ENCODE results near the gene FGF14.

Gene FGF14

GRCh38 chr13:101967781-101968180 is 434.1 kb downstream of the FGF14 start:
- H3K36me3 ChIP-seq (ENCODE audit: low read length), result no peaks in the 10 kb centered on the region
- TF ChIP-seq CTCF (IDR thresholded peaks at IDR 0.05; ENCODE audit: insufficient read depth, low read length, poor library complexity, severe bottlenecking), result no peak
- H3K79me2 ChIP-seq (ENCODE audit: insufficient read depth, low read length), result no peaks in the 10 kb centered on the region
- no peak overlapping the region for H3K27ac ChIP-seq (ENCODE audit: low read depth, low read length)
- no peaks in the 10 kb centered on the region for H3F3A ChIP-seq (ENCODE audit: insufficient read depth)
- no peak overlapping the region for H2AFZ ChIP-seq (ENCODE audit: low read depth, low read length, severe bottlenecking)
- H3K27me3 ChIP-seq (ENCODE audit: low read length), result no peaks in the 10 kb centered on the region
- no peak overlapping the region for H3K9ac ChIP-seq (ENCODE audit: low read length)
- no peaks in the 10 kb centered on the region for H4K20me1 ChIP-seq (ENCODE audit: low read depth, low read length)
- no peaks in the 10 kb centered on the region for H3K9me3 ChIP-seq (ENCODE audit: insufficient read depth, low read length)
- H3K4me2 ChIP-seq (ENCODE audit: low read depth, low read length, poor library complexity, severe bottlenecking), result no peak overlapping the region
- no peaks in the 10 kb centered on the region for H3K9me2 ChIP-seq (replicated peaks; ENCODE audit: insufficient read depth, low read length)
- H3K4me3 ChIP-seq (ENCODE audit: insufficient read depth, low read length, poor library complexity, severe bottlenecking), result no peak overlapping the region

- H3F3A ChIP-seq (ENCODE audit: insufficient read depth), result no peaks in the 10 kb centered on the region
- no peaks in the 10 kb centered on the region for H3K9me3 ChIP-seq (ENCODE audit: insufficient read depth, low read length)
- H3K4me3 ChIP-seq (ENCODE audit: insufficient read depth, low read length, poor library complexity, severe bottlenecking), result no peak overlapping the region
- no peak overlapping the region for H3K4me2 ChIP-seq (ENCODE audit: low read depth, low read length, poor library complexity, severe bottlenecking)
- no peaks in the 10 kb centered on the region for H3K27me3 ChIP-seq (ENCODE audit: low read length)
- H3K9ac ChIP-seq (ENCODE audit: low read length), result no peak overlapping the region
- TF ChIP-seq CTCF (IDR thresholded peaks at IDR 0.05; ENCODE audit: insufficient read depth, low read length, poor library complexity, severe bottlenecking) (no peak), EZH2phosphoT487 (conservative IDR thresholded peaks at IDR 0.05; ENCODE audit: low read length) (no peak)
- H3K9me2 ChIP-seq (replicated peaks; ENCODE audit: insufficient read depth, low read length), result no peaks in the 10 kb centered on the region
- H4K20me1 ChIP-seq (ENCODE audit: low read depth, low read length), result no peaks in the 10 kb centered on the region
- no peaks in the 10 kb centered on the region for H3K36me3 ChIP-seq (ENCODE audit: low read length)
- H2AFZ ChIP-seq (ENCODE audit: low read depth, low read length, severe bottlenecking), result no peak overlapping the region
- no peak overlapping the region for H3K27ac ChIP-seq (ENCODE audit: low read depth, low read length)
- H3K79me2 ChIP-seq (ENCODE audit: insufficient read depth, low read length), result no peaks in the 10 kb centered on the region
These were observed 434.6 kb downstream of the FGF14 start for GRCh38 chr13:101967216-101967615.

- H4K20me1 ChIP-seq (ENCODE audit: low read depth, low read length), result no peaks in the 10 kb centered on the region
- H3K9me2 ChIP-seq (replicated peaks; ENCODE audit: insufficient read depth, low read length), result no peaks in the 10 kb centered on the region
- H3K27me3 ChIP-seq (ENCODE audit: low read length), result no peaks in the 10 kb centered on the region
- no peaks in the 10 kb centered on the region for H3K9me3 ChIP-seq (ENCODE audit: insufficient read depth, low read length)
- TF ChIP-seq CTCF (IDR thresholded peaks at IDR 0.05; ENCODE audit: insufficient read depth, low read length, poor library complexity, severe bottlenecking) (no peak), EZH2phosphoT487 (conservative IDR thresholded peaks at IDR 0.05; ENCODE audit: low read length) (no peak)
- H3K36me3 ChIP-seq (ENCODE audit: low read length), result no peaks in the 10 kb centered on the region
- H3K9ac ChIP-seq (ENCODE audit: low read length), result no peak overlapping the region
- no peak overlapping the region for H3K27ac ChIP-seq (ENCODE audit: low read depth, low read length)
- H3K4me2 ChIP-seq (ENCODE audit: low read depth, low read length, poor library complexity, severe bottlenecking), result no peak overlapping the region
- no peaks in the 10 kb centered on the region for H3K79me2 ChIP-seq (ENCODE audit: insufficient read depth, low read length)
- H3K4me3 ChIP-seq (ENCODE audit: insufficient read depth, low read length, poor library complexity, severe bottlenecking), result no peak overlapping the region
- H3F3A ChIP-seq (ENCODE audit: insufficient read depth), result no peaks in the 10 kb centered on the region
- H2AFZ ChIP-seq (ENCODE audit: low read depth, low read length, severe bottlenecking), result no peak overlapping the region
These were observed 436.8 kb downstream of the FGF14 start for GRCh38 chr13:101965096-101965495.

GRCh38 chr13:101959016-101959415 is 442.8 kb downstream of the FGF14 start:
- H3K9ac ChIP-seq (ENCODE audit: low read length), result no peak overlapping the region
- no peak overlapping the region for H3K4me2 ChIP-seq (ENCODE audit: low read depth, low read length, poor library complexity, severe bottlenecking)
- H3K9me2 ChIP-seq (replicated peaks; ENCODE audit: insufficient read depth, low read length), result no peaks in the 10 kb centered on the region
- no peak for TF ChIP-seq CTCF (IDR thresholded peaks at IDR 0.05; ENCODE audit: insufficient read depth, low read length, poor library complexity, severe bottlenecking)
- TF ChIP-seq EZH2phosphoT487 (conservative IDR thresholded peaks at IDR 0.05; ENCODE audit: low read length), result no peak
- H2AFZ ChIP-seq (ENCODE audit: low read depth, low read length, severe bottlenecking), result no peak overlapping the region
- H3K79me2 ChIP-seq (ENCODE audit: insufficient read depth, low read length), result no peaks in the 10 kb centered on the region
- no peak overlapping the region for H3K27ac ChIP-seq (ENCODE audit: low read depth, low read length)
- H3K27me3 ChIP-seq (ENCODE audit: low read length), result no peaks in the 10 kb centered on the region
- H4K20me1 ChIP-seq (ENCODE audit: low read depth, low read length), result no peaks in the 10 kb centered on the region
- no peak overlapping the region for H3K4me3 ChIP-seq (ENCODE audit: insufficient read depth, low read length, poor library complexity, severe bottlenecking)
- no peaks in the 10 kb centered on the region for H3F3A ChIP-seq (ENCODE audit: insufficient read depth)
- no peaks in the 10 kb centered on the region for H3K36me3 ChIP-seq (ENCODE audit: low read length)
- no peaks in the 10 kb centered on the region for H3K9me3 ChIP-seq (ENCODE audit: insufficient read depth, low read length)
